ENCODE measurements around the gene DNM1.

DNM1 gene

GRCh38 chr9:128218518-128219389 lies 15.6 kb downstream of the DNM1 start:
- H3K4me3 ChIP-seq (ENCODE audit: control insufficient read depth, low read depth, low read length), result no peak overlapping the region
- DNase-seq (ENCODE audit: low read depth), result no peak
- no peak for TF ChIP-seq CTCF (IDR thresholded peaks at IDR 0.05; ENCODE audit: control insufficient read depth, insufficient read depth, low read depth, low read length, missing control alignments)

- TF ChIP-seq CTCF (IDR thresholded peaks at IDR 0.05; ENCODE audit: control insufficient read depth, insufficient read depth, low read depth, low read length, missing control alignments), result no peak
- DNase-seq (ENCODE audit: low read depth), result no peak
These were observed 16.7 kb downstream of the DNM1 start for GRCh38 chr9:128219831-128220230.

GRCh38 chr9:128222026-128222425 lies 18.8 kb downstream of the DNM1 start:
- TF ChIP-seq CTCF (IDR thresholded peaks at IDR 0.05; ENCODE audit: control insufficient read depth, insufficient read depth, low read depth, low read length, missing control alignments), result no peak
- no peak overlapping the region for H3K4me3 ChIP-seq (ENCODE audit: control insufficient read depth, low read depth, low read length)
- no peak for DNase-seq (ENCODE audit: low read depth)

More at GRCh38 chr9:128219831-128220230, 16.7 kb downstream of the DNM1 start:
- H3K4me3 ChIP-seq (ENCODE audit: control insufficient read depth, low read depth, low read length), result no peak overlapping the region

GRCh38 chr9:128222880-128223670 lies 19.9 kb downstream of the DNM1 start:
- H3K4me3 ChIP-seq (ENCODE audit: control insufficient read depth, low read depth, low read length), result no peak overlapping the region
- TF ChIP-seq CTCF (IDR thresholded peaks at IDR 0.05; ENCODE audit: control insufficient read depth, insufficient read depth, low read depth, low read length, missing control alignments), result no peak

GRCh38 chr9:128224877-128225276 lies 21.7 kb downstream of the DNM1 start:
- DNase-seq (ENCODE audit: low read depth), result no peak
- no peak overlapping the region for H3K4me3 ChIP-seq (ENCODE audit: control insufficient read depth, low read depth, low read length)
- TF ChIP-seq CTCF (IDR thresholded peaks at IDR 0.05; ENCODE audit: control insufficient read depth, insufficient read depth, low read depth, low read length, missing control alignments), result no peak

More at GRCh38 chr9:128222880-128223670, 19.9 kb downstream of the DNM1 start:
- no peak for DNase-seq (ENCODE audit: low read depth)

- no peak overlapping the region for H3K4me3 ChIP-seq (ENCODE audit: control insufficient read depth, low read depth, low read length)
- no peak for TF ChIP-seq CTCF (IDR thresholded peaks at IDR 0.05; ENCODE audit: control insufficient read depth, insufficient read depth, low read depth, low read length, missing control alignments)
- no peak for DNase-seq (ENCODE audit: low read depth)
These were observed 22.7 kb downstream of the DNM1 start for GRCh38 chr9:128225770-128226411.
